BE2C (cell line): ENCODE data around the gene FIGLA.

Experiments used
- DNase-seq: peaks from one replicate; pipeline ENCODE4 v3.0.0-alpha.2; 2020
- H3K27me3 ChIP-seq: fragments of 250-450 bp; sonication (Bioruptor Pico); 2 replicates; pipeline ENCODE4 v1.5.1; 2020; ENCODE audit warnings: mild to moderate bottlenecking
- H3K36me3 ChIP-seq: fragments of 250-450 bp; sonication (Bioruptor Pico); 2 replicates; pipeline ENCODE4 v1.5.1; 2020; ENCODE audit warnings: mild to moderate bottlenecking
- H3K4me1 ChIP-seq: fragments of 250-450 bp; sonication (Bioruptor Pico); 2 replicates; pipeline ENCODE4 v1.5.1; 2020
- H3K4me3 ChIP-seq: 2 replicates; pipeline ENCODE4 v1.5.1; 2011; ENCODE audit warnings: low read depth, low read length
- H3K9me3 ChIP-seq: fragments of 250-450 bp; sonication (Bioruptor Pico); 2 replicates; pipeline ENCODE4 v1.5.1; 2020
- CTCF ChIP-seq: IDR thresholded peaks from 2 replicates; pipeline ENCODE4 v1.5.1; 2012; ENCODE audit warnings: mild to moderate bottlenecking, low read depth, low read length

FIGLA gene

GRCh38 chr2:70796262-70796661, 5.8 kb upstream of the FIGLA start:
- no peak overlapping the region for H3K4me3 ChIP-seq
- H3K36me3 ChIP-seq = no peaks in the 10 kb centered on the region
- no peak for DNase-seq
- H3K4me1 ChIP-seq = no peaks in the 10 kb centered on the region
- no peaks in the 10 kb centered on the region; the same call in 1 of the 2 replicates for H3K27me3 ChIP-seq
- H3K9me3 ChIP-seq = no peaks in the 10 kb centered on the region
- no peak for TF ChIP-seq CTCF

GRCh38 chr2:70795164-70795995, 4.9 kb upstream of the FIGLA start:
- Histone ChIP-seq H3K36me3 (no peaks in the 10 kb centered on the region), H3K27me3 (peaks cover 5% of the 10 kb centered on the region), H3K9me3 (no peaks in the 10 kb centered on the region), H3K4me1 (no peaks in the 10 kb centered on the region), H3K4me3 (no peak overlapping the region)
- no peak for TF ChIP-seq CTCF
- no peak for DNase-seq

- H3K9me3 ChIP-seq = no peaks in the 10 kb centered on the region
- no peak for DNase-seq
- no peak overlapping the region for H3K4me3 ChIP-seq
- peaks cover 16% of the 10 kb centered on the region for H3K27me3 ChIP-seq
- no peak for TF ChIP-seq CTCF
- no peaks in the 10 kb centered on the region for H3K4me1 ChIP-seq
- no peaks in the 10 kb centered on the region for H3K36me3 ChIP-seq
These were observed 3.0 kb upstream of the FIGLA start for GRCh38 chr2:70793450-70793849.

GRCh38 chr2:70789304-70790135, 923 bp downstream of the FIGLA start:
- Histone ChIP-seq H3K9me3 (no peaks in the 10 kb centered on the region), H3K36me3 (no peaks in the 10 kb centered on the region), H3K4me3 (no peak overlapping the region), H3K4me1 (no peaks in the 10 kb centered on the region), H3K27me3 (peaks cover 16% of the 10 kb centered on the region)
- peak; percentile 54 for DNase-seq
- peak; percentile 63 for TF ChIP-seq CTCF

- peak; percentile 37 for DNase-seq
- Histone ChIP-seq H3K9me3 (no peaks in the 10 kb centered on the region), H3K4me3 (no peak overlapping the region), H3K27me3 (peaks cover 11% of the 10 kb centered on the region), H3K4me1 (no peaks in the 10 kb centered on the region), H3K36me3 (no peaks in the 10 kb centered on the region)
- peak; percentile 67 for TF ChIP-seq CTCF
These were observed 5.1 kb downstream of the FIGLA start for GRCh38 chr2:70785137-70785911.
